CD4-positive, alpha-beta T cell treated with Interleukin-21 for 1 hour (primary cell): ENCODE results near the gene RPL14.

ENCODE experiments used
- DNase-seq: peaks from one replicate; pipeline ENCODE4 v3.0.0-alpha.2; 2020

Gene RPL14

GRCh38 chr3:40464339-40465110, 7.4 kb downstream of the RPL14 start:
- peak; percentile 60 for DNase-seq

- no peak for DNase-seq
These were observed 7.9 kb downstream of the RPL14 start for GRCh38 chr3:40465111-40465407.

GRCh38 chr3:40465456-40465855, 8.3 kb downstream of the RPL14 start:
- no peak for DNase-seq

- DNase-seq: no peak
These were observed 10.9 kb downstream of the RPL14 start for GRCh38 chr3:40468018-40468417.

- no peak for DNase-seq
These were observed 13.6 kb downstream of the RPL14 start for GRCh38 chr3:40470701-40471100.

- DNase-seq: peak; percentile 79
These were observed 19.6 kb downstream of the RPL14 start, which contains the start of gene ZNF619 for GRCh38 chr3:40476478-40477470. Gene ZNF619, plus strand, starts transcription at chr3:40477122. Its CDS starts 858 bp downstream, at chr3:40477980.

- DNase-seq: no peak
These were observed 20.5 kb downstream of the RPL14 start for GRCh38 chr3:40477666-40478065.

- no peak for DNase-seq
These were observed 30.0 kb downstream of the RPL14 start for GRCh38 chr3:40487172-40487571.

GRCh38 chr3:40490916-40491315, 33.8 kb downstream of the RPL14 start:
- DNase-seq: no peak

- DNase-seq: no peak
These were observed 37.6 kb downstream of the RPL14 start for GRCh38 chr3:40494698-40495097.

GRCh38 chr3:40497288-40497687, 40.1 kb downstream of the RPL14 start:
- DNase-seq: no peak

- DNase-seq: no peak
These were observed 42.8 kb downstream of the RPL14 start for GRCh38 chr3:40499952-40500351.

GRCh38 chr3:40502034-40502433, 44.9 kb downstream of the RPL14 start:
- DNase-seq: no peak

- no peak for DNase-seq
These were observed 47.7 kb downstream of the RPL14 start for GRCh38 chr3:40504636-40505430.

- DNase-seq: peak; percentile 62
These were observed 48.7 kb downstream of the RPL14 start, which contains the start of gene ZNF620 for GRCh38 chr3:40505599-40506462. Gene ZNF620, plus strand, starts transcription at chr3:40506039. Its CDS starts 314 bp downstream, at chr3:40506353.

GRCh38 chr3:40511031-40511718, 54.0 kb downstream of the RPL14 start:
- DNase-seq: no peak

GRCh38 chr3:40516201-40516600, 59.1 kb downstream of the RPL14 start:
- no peak for DNase-seq

GRCh38 chr3:40518067-40518466, 60.9 kb downstream of the RPL14 start:
- no peak for DNase-seq
